ENCODE results near the gene TCEAL8.

The TCEAL8 gene

DNA sequence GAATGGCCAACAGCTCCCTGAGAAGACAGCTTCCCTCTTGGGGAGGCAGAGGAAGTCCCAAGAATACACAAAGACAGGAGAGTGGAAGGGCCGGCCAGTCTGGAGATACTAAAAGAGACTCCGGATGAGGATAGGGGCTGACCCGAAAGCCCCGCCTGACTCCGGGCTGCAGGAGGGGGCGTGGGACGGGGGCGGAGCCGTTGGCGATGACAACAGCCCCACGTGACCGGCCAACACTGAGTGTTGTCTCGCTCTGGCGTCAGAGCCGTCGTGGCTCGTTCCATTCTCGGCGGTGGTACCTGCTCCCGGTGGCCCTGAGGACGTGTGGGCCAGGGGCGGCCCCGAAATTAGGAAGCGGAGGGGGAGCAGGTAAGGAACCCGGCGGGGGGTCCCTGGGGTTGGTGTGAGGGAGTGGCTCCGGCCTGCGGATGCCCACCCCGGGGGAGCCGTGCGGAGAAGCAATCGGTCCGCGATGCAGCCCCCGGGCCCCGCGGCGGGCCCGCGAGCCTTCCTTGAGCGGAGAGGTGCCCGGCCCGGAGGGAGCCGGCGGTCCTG, 40.0 kb downstream of the TCEAL8 start, which contains the start of gene BEX4:
TSS of gene BEX4 (plus strand) at position 239 of the 555 bp plus-strand sequence. CDS start 1,046 bp downstream, outside the sequence.
- DNase-seq (ENCODE audit: low spot score) = peak; percentile 84

DNA sequence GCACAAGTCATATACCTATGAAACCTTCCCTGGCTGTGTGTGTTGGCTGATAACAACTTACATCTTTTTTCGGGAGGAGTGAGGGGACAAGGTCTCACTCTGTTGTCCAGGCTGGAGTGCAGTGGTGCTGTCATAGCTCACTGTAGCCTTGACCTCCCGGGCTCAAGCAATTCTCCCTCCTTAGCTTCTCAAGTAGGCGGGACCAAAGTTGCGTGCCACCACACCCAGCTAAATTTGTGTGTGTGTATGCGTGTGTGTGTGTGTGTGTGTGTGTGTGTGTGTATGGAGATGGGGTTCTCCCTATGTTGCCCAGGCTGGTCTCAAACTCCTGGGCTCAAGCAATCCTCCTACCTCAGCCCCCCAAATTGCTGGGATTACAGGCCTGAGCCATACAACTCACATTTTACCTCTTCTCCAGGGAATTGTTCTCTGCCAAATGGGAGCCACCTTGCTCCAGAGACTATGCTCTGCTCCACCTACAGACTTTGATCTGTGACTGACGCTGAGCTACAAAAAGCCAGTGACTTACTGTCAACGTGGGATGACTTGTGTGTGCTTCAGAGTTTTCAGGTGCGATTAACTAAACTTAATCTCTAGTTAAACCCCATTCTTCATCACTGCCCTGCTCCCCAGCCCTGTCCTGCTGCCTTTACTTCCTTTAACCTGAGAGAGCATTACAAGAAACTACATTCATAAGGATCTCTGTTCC, 42.1 kb downstream of the TCEAL8 start:
- DNase-seq (ENCODE audit: low spot score) = no peak

DNA sequence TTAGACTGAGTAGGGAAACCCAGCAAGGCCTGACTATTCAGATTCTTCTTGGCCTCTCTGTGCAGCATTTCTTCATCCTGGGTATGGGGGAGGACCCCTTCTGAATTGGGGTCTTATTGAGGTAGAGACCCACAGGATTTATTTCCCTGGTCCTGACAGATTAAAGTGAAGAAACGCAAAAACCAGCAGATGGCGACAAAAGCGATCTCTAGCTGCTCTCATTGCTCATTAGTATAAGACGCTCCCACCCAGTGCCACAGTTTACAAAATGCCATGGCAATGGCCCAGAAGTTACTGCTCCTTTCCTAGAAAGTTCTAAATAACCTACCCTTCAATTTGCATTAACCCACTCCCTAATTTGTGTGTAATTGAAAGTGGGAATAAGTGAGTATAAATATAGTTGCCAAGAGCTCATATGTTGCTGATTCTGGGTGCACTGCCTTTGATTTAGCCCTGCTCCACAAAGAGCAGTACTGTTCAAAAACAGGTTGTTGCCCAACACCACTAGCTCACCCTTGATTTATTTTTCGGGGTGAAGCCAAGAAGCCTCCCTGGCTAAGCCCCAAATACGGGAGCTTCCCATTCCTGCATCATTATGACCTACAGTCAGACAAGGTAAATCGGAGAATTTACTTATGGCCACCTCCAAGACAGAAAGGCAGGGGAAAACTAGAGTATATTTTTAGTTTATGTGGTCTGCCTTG, 43.8 kb downstream of the TCEAL8 start:
- peak; percentile 50 for DNase-seq (ENCODE audit: low spot score)

DNA sequence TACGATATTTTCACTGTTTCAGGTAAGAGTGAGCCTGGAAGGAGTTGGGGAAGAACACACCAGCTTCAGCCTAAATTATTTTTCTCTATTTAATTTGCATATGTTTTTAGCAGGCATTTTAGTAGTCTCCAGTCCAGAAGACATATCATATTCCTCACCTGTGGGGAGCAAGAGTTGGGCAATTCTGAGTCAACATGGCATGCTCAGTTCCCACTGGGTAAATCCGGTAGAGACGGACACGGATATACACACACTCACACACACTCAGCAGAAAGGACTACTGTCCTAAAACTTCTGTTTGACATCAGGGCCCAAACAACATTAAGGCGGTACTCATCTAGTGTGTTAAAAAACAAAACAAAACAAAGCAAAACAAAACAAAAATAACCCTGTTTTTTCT, 44.9 kb downstream of the TCEAL8 start:
- no peak for DNase-seq (ENCODE audit: low spot score)
